ENCODE data around the gene PRDM2.

PRDM2 gene

GRCh38 chr1:13769212-13769611 is 69.2 kb downstream of the PRDM2 start:
- no peak for DNase-seq

GRCh38 chr1:13769830-13770229 is 69.8 kb downstream of the PRDM2 start:
- DNase-seq: no peak

- no peak for DNase-seq
Observed at GRCh38 chr1:13770743-13771142, 70.8 kb downstream of the PRDM2 start.

GRCh38 chr1:13771745-13772144 is 71.8 kb downstream of the PRDM2 start:
- DNase-seq: no peak

- DNase-seq: no peak
Observed at GRCh38 chr1:13772271-13772670, 72.3 kb downstream of the PRDM2 start.

- no peak for DNase-seq
Observed at GRCh38 chr1:13774121-13774520, 74.1 kb downstream of the PRDM2 start.

GRCh38 chr1:13775459-13775858 is 75.5 kb downstream of the PRDM2 start:
- no peak for DNase-seq

GRCh38 chr1:13775916-13776315 is 75.9 kb downstream of the PRDM2 start:
- no peak for DNase-seq

GRCh38 chr1:13778431-13778830 is 78.4 kb downstream of the PRDM2 start:
- no peak for DNase-seq

- no peak for DNase-seq
Observed at GRCh38 chr1:13779930-13780329, 79.9 kb downstream of the PRDM2 start.

- no peak for DNase-seq
Observed at GRCh38 chr1:13780780-13781179, 80.8 kb downstream of the PRDM2 start.

GRCh38 chr1:13781228-13781627 is 81.2 kb downstream of the PRDM2 start:
- DNase-seq: no peak

GRCh38 chr1:13781907-13782633 is 82.1 kb downstream of the PRDM2 start:
- DNase-seq: no peak

- DNase-seq: no peak
Observed at GRCh38 chr1:13782634-13783360, 82.8 kb downstream of the PRDM2 start.

GRCh38 chr1:13783551-13783950 is 83.6 kb downstream of the PRDM2 start:
- no peak for DNase-seq

GRCh38 chr1:13784971-13785370 is 85.0 kb downstream of the PRDM2 start:
- DNase-seq: no peak

- no peak for DNase-seq
Observed at GRCh38 chr1:13786541-13786940, 86.6 kb downstream of the PRDM2 start.

GRCh38 chr1:13788795-13789194 is 88.8 kb downstream of the PRDM2 start:
- no peak for DNase-seq

GRCh38 chr1:13790290-13791030 is 90.5 kb downstream of the PRDM2 start:
- DNase-seq: no peak

GRCh38 chr1:13792419-13792818 is 92.4 kb downstream of the PRDM2 start:
- DNase-seq: no peak

- DNase-seq: no peak
Observed at GRCh38 chr1:13793088-13793730, 93.2 kb downstream of the PRDM2 start.

GRCh38 chr1:13794231-13795187 is 94.5 kb downstream of the PRDM2 start:
- no peak for DNase-seq
